ENCODE results near the gene ZSWIM4.

DNA sequence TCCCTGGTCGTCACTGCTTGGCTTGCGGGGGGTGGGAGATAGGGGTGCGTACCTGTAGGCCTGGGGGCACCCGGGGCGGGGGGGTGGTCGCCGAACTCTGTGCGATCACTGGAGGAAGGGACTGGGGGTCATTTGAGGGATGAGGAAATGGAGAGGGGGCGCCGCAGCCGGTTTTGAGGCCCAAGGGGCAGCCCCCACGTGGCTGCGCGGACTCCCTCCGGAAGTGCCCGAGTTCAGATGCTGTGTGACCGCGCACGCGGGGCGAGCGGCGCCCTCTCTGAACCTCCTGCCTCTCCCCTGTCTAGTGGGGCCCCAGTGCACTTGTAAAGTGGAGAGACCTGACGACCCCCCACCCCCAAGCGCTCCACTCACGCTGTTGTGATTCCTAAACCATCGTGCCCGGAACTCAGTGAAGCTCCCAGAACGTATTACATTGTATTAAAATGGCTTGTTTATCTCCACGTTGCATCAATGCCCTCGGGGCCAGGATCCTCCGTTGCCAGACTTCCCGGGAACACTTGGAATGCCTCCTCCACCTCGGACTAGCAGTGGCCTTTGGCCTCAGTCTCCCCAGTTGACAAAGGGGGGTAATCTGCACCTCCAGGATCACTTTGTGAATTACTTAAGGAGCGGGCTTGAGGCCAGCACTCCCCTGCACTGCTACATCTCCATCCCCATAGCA lies 78.7 kb downstream of the ZSWIM4 start:
- TF ChIP-seq, protein P1, sequence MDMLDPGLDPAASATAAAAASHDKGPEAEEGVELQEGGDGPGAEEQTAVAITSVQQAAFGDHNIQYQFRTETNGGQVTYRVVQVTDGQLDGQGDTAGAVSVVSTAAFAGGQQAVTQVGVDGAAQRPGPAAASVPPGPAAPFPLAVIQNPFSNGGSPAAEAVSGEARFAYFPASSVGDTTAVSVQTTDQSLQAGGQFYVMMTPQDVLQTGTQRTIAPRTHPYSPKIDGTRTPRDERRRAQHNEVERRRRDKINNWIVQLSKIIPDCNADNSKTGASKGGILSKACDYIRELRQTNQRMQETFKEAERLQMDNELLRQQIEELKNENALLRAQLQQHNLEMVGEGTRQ (IDR thresholded peaks at IDR 0.05; ENCODE audit: low read depth, low read length) = no peak
- no peak for TF ChIP-seq CEBPB (IDR thresholded peaks at IDR 0.05; ENCODE audit: low read depth, low read length)
- no peak for TF ChIP-seq CHD1 (IDR thresholded peaks at IDR 0.05; ENCODE audit: low read depth, low read length)
- no peak for TF ChIP-seq POLR2A (IDR thresholded peaks at IDR 0.05; ENCODE audit: low read depth, low read length)
- TF ChIP-seq, protein P2, sequence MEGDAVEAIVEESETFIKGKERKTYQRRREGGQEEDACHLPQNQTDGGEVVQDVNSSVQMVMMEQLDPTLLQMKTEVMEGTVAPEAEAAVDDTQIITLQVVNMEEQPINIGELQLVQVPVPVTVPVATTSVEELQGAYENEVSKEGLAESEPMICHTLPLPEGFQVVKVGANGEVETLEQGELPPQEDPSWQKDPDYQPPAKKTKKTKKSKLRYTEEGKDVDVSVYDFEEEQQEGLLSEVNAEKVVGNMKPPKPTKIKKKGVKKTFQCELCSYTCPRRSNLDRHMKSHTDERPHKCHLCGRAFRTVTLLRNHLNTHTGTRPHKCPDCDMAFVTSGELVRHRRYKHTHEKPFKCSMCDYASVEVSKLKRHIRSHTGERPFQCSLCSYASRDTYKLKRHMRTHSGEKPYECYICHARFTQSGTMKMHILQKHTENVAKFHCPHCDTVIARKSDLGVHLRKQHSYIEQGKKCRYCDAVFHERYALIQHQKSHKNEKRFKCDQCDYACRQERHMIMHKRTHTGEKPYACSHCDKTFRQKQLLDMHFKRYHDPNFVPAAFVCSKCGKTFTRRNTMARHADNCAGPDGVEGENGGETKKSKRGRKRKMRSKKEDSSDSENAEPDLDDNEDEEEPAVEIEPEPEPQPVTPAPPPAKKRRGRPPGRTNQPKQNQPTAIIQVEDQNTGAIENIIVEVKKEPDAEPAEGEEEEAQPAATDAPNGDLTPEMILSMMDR (conservative IDR thresholded peaks at IDR 0.05; ENCODE audit: low read depth, low read length) = no peak
- no peak for TF ChIP-seq RFX5 (IDR thresholded peaks at IDR 0.05; ENCODE audit: low read depth, low read length)
- TF ChIP-seq SMC3 (IDR thresholded peaks at IDR 0.05; ENCODE audit: low read depth, low read length) = no peak
- TF ChIP-seq RAD21 (IDR thresholded peaks at IDR 0.05; ENCODE audit: low read length) = no peak
- TF ChIP-seq MAZ (IDR thresholded peaks at IDR 0.05; ENCODE audit: borderline replicate concordance, low read depth, low read length) = no peak
- TF ChIP-seq BHLHE40 (IDR thresholded peaks at IDR 0.05; ENCODE audit: low read depth, low read length) = no peak
- TF ChIP-seq FOS (IDR thresholded peaks at IDR 0.05; ENCODE audit: low read depth, low read length) = no peak
